IMR-90 (cell line): Measurements from ENCODE around the gene ZNF532.

Experiments used
- MAFK ChIP-seq: IDR thresholded peaks from 2 replicates; pipeline ENCODE4 v1.6.1; 2012; ENCODE audit warnings: low read depth, low read length, improper control_type of control experiment
- MAZ ChIP-seq: IDR thresholded peaks from 2 replicates; pipeline ENCODE4 v1.6.1; 2012; ENCODE audit warnings: low read depth, mild to moderate bottlenecking, low read length, improper control_type of control experiment, moderate library complexity, borderline replicate concordance
- RAD21 ChIP-seq: IDR thresholded peaks from 2 replicates; pipeline ENCODE4 v1.6.1; 2012; ENCODE audit warnings: low read length, improper control_type of control experiment
- RCOR1 ChIP-seq: IDR thresholded peaks from 2 replicates; pipeline ENCODE4 v1.6.1; 2012; ENCODE audit warnings: mild to moderate bottlenecking, low read length, improper control_type of control experiment; ENCODE audit not compliant: insufficient replicate concordance
- SMC3 ChIP-seq: fragments of 150-350 bp; IDR thresholded peaks from 2 replicates; pipeline ENCODE4 v1.6.1; 2016; ENCODE audit warnings: low read depth, mild to moderate bottlenecking, antibody characterized with exemption, low read length, moderate library complexity
- TF ChIP-seq, protein P1 (sequence below): conservative IDR thresholded peaks from 2 replicates; pipeline ENCODE4 v1.5.1; 2012; ENCODE audit warnings: mild to moderate bottlenecking, low read depth, low read length, improper control_type of control experiment
- TF ChIP-seq, protein P2 (sequence below): fragments of 150-350 bp; IDR thresholded peaks from 2 replicates; pipeline ENCODE4 v1.6.1; 2016; ENCODE audit warnings: low read depth, mild to moderate bottlenecking, low read length, moderate library complexity, borderline replicate concordance

DNA sequence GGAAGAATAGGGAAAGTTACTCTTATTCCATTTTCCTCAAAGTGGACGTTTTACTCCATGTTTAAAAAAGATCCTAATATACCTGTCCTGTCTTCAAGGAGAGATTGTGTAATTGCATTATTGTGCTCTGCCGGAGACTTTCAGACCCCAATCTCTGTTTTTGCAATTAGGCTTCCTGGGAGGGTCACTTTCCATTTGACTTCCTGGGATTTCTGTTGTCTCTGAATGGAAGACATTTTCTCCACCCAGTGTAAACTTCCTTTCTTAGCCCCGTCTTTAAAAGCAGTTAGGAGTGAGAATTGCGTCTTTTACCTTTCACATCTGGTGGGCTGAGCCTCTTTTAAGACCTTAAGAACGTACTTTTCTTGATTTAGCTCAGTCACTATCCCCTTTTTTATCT lies 63.0 kb downstream of the ZNF532 start:
- TF ChIP-seq RAD21 (no peak), RCOR1 (no peak), MAZ (no peak), MAFK (no peak), SMC3 (no peak)
- TF ChIP-seq, protein P1, sequence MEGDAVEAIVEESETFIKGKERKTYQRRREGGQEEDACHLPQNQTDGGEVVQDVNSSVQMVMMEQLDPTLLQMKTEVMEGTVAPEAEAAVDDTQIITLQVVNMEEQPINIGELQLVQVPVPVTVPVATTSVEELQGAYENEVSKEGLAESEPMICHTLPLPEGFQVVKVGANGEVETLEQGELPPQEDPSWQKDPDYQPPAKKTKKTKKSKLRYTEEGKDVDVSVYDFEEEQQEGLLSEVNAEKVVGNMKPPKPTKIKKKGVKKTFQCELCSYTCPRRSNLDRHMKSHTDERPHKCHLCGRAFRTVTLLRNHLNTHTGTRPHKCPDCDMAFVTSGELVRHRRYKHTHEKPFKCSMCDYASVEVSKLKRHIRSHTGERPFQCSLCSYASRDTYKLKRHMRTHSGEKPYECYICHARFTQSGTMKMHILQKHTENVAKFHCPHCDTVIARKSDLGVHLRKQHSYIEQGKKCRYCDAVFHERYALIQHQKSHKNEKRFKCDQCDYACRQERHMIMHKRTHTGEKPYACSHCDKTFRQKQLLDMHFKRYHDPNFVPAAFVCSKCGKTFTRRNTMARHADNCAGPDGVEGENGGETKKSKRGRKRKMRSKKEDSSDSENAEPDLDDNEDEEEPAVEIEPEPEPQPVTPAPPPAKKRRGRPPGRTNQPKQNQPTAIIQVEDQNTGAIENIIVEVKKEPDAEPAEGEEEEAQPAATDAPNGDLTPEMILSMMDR, result no peak
- TF ChIP-seq, protein P2, sequence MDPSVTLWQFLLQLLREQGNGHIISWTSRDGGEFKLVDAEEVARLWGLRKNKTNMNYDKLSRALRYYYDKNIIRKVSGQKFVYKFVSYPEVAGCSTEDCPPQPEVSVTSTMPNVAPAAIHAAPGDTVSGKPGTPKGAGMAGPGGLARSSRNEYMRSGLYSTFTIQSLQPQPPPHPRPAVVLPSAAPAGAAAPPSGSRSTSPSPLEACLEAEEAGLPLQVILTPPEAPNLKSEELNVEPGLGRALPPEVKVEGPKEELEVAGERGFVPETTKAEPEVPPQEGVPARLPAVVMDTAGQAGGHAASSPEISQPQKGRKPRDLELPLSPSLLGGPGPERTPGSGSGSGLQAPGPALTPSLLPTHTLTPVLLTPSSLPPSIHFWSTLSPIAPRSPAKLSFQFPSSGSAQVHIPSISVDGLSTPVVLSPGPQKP, result no peak
